Sigmoid colon (tissue), 7 donors: ENCODE results near the gene MYO10. TPM values are rescaled to one million over a fixed set of nuclear protein-coding genes. Genes with fewer than 3 reads are reported as not detected.

ENCODE experiments used
- DNase-seq: peaks from one replicate; pipeline ENCODE4 v3.0.0-alpha.2; 2019
- H3K27ac ChIP-seq, 4 donors: fragments of 200-600 bp; sonication (generic); one replicate each; pipeline ENCODE4 v1.5.1; 2016 to 2019; ENCODE audit warnings: mild to moderate bottlenecking in 1 of 4
- H3K27me3 ChIP-seq, 3 donors: fragments of 200-600 bp; sonication (generic); one replicate each; pipeline ENCODE4 v1.5.1; 2019; ENCODE audit warnings: mild to moderate bottlenecking in 1 of 3
- H3K36me3 ChIP-seq, 4 donors: fragments of 200-600 bp; sonication (generic); one replicate each; pipeline ENCODE4 v1.5.1; 2016 to 2019
- H3K4me1 ChIP-seq, 4 donors: fragments of 200-600 bp; sonication (generic); one replicate each; pipeline ENCODE4 v1.5.1; 2017 to 2019
- H3K4me3 ChIP-seq, 4 donors: fragments of 200-600 bp; sonication (generic); one replicate each; pipeline ENCODE4 v1.5.1; 2017 to 2019; ENCODE audit warnings: mild to moderate bottlenecking in 2 of 4, moderate library complexity in 1 of 4
- H3K9me3 ChIP-seq, 4 donors: fragments of 200-600 bp in 3 of 4; sonication (generic) in 3 of 4; one replicate each; pipeline versions ENCODE4 v1.5.1 to v1.6.1; 2013 to 2019
- CTCF ChIP-seq, 4 experiments: fragments of 450-650 bp in 3 of 4; fragments of 200-600 bp in 1 of 4; IDR thresholded peaks; one replicate each; pipeline ENCODE4 v1.5.1; 2016 to 2019; ENCODE audit warnings: antibody characterized with exemption in 4 of 4, mild to moderate bottlenecking in 3 of 4, moderate library complexity in 2 of 4
- EP300 ChIP-seq, 4 donors: sonication (generic); formaldehyde crosslinking; IDR thresholded peaks; one replicate each; pipeline ENCODE4 v1.6.1; 2017; ENCODE audit warnings: antibody characterized with exemption in 4 of 4
- POLR2A ChIP-seq, 2 donors: fragments of 450-650 bp; IDR thresholded peaks; one replicate each; pipeline ENCODE4 v1.6.1; 2016; ENCODE audit warnings: antibody characterized with exemption in 2 of 2, mild to moderate bottlenecking in 2 of 2, moderate library complexity in 2 of 2
- POLR2AphosphoS5 ChIP-seq, 4 donors: sonication (generic); formaldehyde crosslinking; IDR thresholded peaks; one replicate each; pipeline ENCODE4 v1.6.1; 2017; ENCODE audit warnings: antibody characterized with exemption in 4 of 4
- WGBS, 2 donors: extraction: QIAGEN DNeasy Blood & Tissue Kit; methylation state at CpG; one replicate each; pipeline ENCODE4 v1.1.7; 2013; 5-methylcytosine and 5-hydroxymethylcytosine counted together
- intact Hi-C: fragments of 100-400 bp; cut with DNase I; formaldehyde crosslinking; loops from one replicate; pipeline ENCODE4 v1.15.1; 2023
- polyA plus RNA-seq, 3 donors: library from polyadenylated mRNA; stranded (reverse); fragments of 200-250 nt; gene quantifications; one replicate each; pipeline ENCODE4 v1.2.3, GENCODE V29; 2013
- total RNA-seq, 4 donors: library from RNA; depleted of rRNA; stranded (reverse); fragments of >200 nt; gene quantifications; one replicate each; pipeline ENCODE4 v1.1.0, GENCODE V29; 2016
- donor health status: healthy with polysubstance abuse.
- donor health status: Bipolar disorder and iron deficiency.
- donor health status: healthy.

The MYO10 gene
- total and polyA plus RNA-seq, 7 donors: 3.9 to 20.3 (median 8.3) TPM

- no peak for TF ChIP-seq POLR2A (IDR thresholded peaks at IDR 0.05)
- no peak for TF ChIP-seq POLR2AphosphoS5 (IDR thresholded peaks at IDR 0.05)
- TF ChIP-seq EP300 (IDR thresholded peaks at IDR 0.05): no peak
- no peak for TF ChIP-seq CTCF (IDR thresholded peaks at IDR 0.05)
- WGBS, 2 donors: 87 to 88% methylated on average over 7 of the region's 7 CpGs
- Histone ChIP-seq H3K4me3 (no peak overlapping the region), H3K27ac (no peak overlapping the region), H3K4me1 (peaks cover 0 to 14% (median 10%) of the 10 kb centered on the region in 4 donors), H3K27me3 (no peaks in the 10 kb centered on the region), H3K9me3 (no peaks in the 10 kb centered on the region), H3K36me3 (no peaks in the 10 kb centered on the region)
- intact Hi-C loops: loop anchor here (10.0 kb wide), 1 partner anchor 129 kb away; the partner anchor contains the start of gene MYO10
- no peak for DNase-seq
Measured at GRCh38 chr5:16805486-16805885, 130.6 kb downstream of the MYO10 start.

GRCh38 chr5:16803831-16804230 lies 132.3 kb downstream of the MYO10 start:
- Histone ChIP-seq H3K4me1 (no peaks in the 10 kb centered on the region), H3K36me3 (no peaks in the 10 kb centered on the region), H3K27me3 (no peaks in the 10 kb centered on the region), H3K9me3 (no peaks in the 10 kb centered on the region), H3K4me3 (no peak overlapping the region), H3K27ac (no peak overlapping the region)
- DNase-seq: no peak
- TF ChIP-seq POLR2AphosphoS5 (IDR thresholded peaks at IDR 0.05): no peak
- no peak for TF ChIP-seq EP300 (IDR thresholded peaks at IDR 0.05)
- TF ChIP-seq POLR2A (IDR thresholded peaks at IDR 0.05): no peak
- intact Hi-C loops: loop anchor here (10.0 kb wide), 1 partner anchor 131 kb away; the partner anchor contains the start of gene MYO10
- WGBS, 2 donors: 93 to 94% methylated on average over 9 of the region's 9 CpGs

- Histone ChIP-seq H3K27me3 (no peaks in the 10 kb centered on the region), H3K36me3 (no peaks in the 10 kb centered on the region), H3K27ac (no peak overlapping the region), H3K4me3 (no peak overlapping the region), H3K9me3 (no peaks in the 10 kb centered on the region), H3K4me1 (no peaks in the 10 kb centered on the region)
- WGBS, 2 donors: 93% methylated on average over 10 of the region's 10 CpGs
- no peak for DNase-seq
- intact Hi-C loops: loop anchor here (10.0 kb wide), 1 partner anchor 134 kb away; the partner anchor contains the start of gene MYO10
- TF ChIP-seq POLR2AphosphoS5 (IDR thresholded peaks at IDR 0.05) (no peak), EP300 (IDR thresholded peaks at IDR 0.05) (no peak), POLR2A (IDR thresholded peaks at IDR 0.05) (no peak), CTCF (IDR thresholded peaks at IDR 0.05) (no peak)
Measured at GRCh38 chr5:16800477-16800876, 135.6 kb downstream of the MYO10 start.

- Histone ChIP-seq H3K27ac (no peak overlapping the region), H3K9me3 (no peaks in the 10 kb centered on the region), H3K4me3 (no peak overlapping the region), H3K36me3 (no peaks in the 10 kb centered on the region), H3K27me3 (no peaks in the 10 kb centered on the region), H3K4me1 (no peaks in the 10 kb centered on the region)
- WGBS, 2 donors: 89 to 95% methylated on average over 8 of the region's 8 CpGs
- intact Hi-C loops: loop anchor here (10.0 kb wide), 1 partner anchor 135 kb away; the partner anchor contains the start of gene MYO10
- no peak for DNase-seq
- TF ChIP-seq EP300 (IDR thresholded peaks at IDR 0.05): no peak
- no peak for TF ChIP-seq CTCF (IDR thresholded peaks at IDR 0.05)
- TF ChIP-seq POLR2A (IDR thresholded peaks at IDR 0.05): no peak
- TF ChIP-seq POLR2AphosphoS5 (IDR thresholded peaks at IDR 0.05): no peak
Measured at GRCh38 chr5:16799796-16800195, 136.3 kb downstream of the MYO10 start.

GRCh38 chr5:16797951-16798350 lies 138.1 kb downstream of the MYO10 start:
- Histone ChIP-seq H3K27ac (no peak overlapping the region), H3K4me3 (no peak overlapping the region), H3K9me3 (no peaks in the 10 kb centered on the region), H3K4me1 (no peaks in the 10 kb centered on the region), H3K27me3 (no peaks in the 10 kb centered on the region), H3K36me3 (no peaks in the 10 kb centered on the region)
- no peak for DNase-seq
- TF ChIP-seq POLR2A (IDR thresholded peaks at IDR 0.05): no peak
- no peak for TF ChIP-seq CTCF (IDR thresholded peaks at IDR 0.05)
- TF ChIP-seq POLR2AphosphoS5 (IDR thresholded peaks at IDR 0.05): no peak
- TF ChIP-seq EP300 (IDR thresholded peaks at IDR 0.05): no peak
- intact Hi-C loops: no loop called here
- 90% methylated on average over 2 of the region's 2 CpGs for WGBS, 2 donors
